ENCODE data around the gene PRKCD. TPM values are rescaled to one million over a fixed set of nuclear protein-coding genes. Genes with fewer than 3 reads are reported as not detected.

The PRKCD gene
- total RNA-seq, 1 donor from 2014 or later = 17.1 TPM

- H3K27me3 Mint-ChIP-seq (ENCODE audit: low read depth) = no peaks in the 10 kb centered on the region
- H3K27ac Mint-ChIP-seq (ENCODE audit: unreplicated experiment) = no peak overlapping the region
- no peak for TF ChIP-seq CTCF (IDR thresholded peaks at IDR 0.05)
- H3K4me3 Mint-ChIP-seq (ENCODE audit: unreplicated experiment) = no peak overlapping the region
- DNase-seq (ENCODE audit: low spot score) = peak; percentile 8
- no peaks in the 10 kb centered on the region for H3K9me3 Mint-ChIP-seq (ENCODE audit: low read depth)
- peaks cover 17% of the 10 kb centered on the region for H3K36me3 Mint-ChIP-seq (ENCODE audit: low read depth)
- H3K4me1 Mint-ChIP-seq (ENCODE audit: low read depth) = no peaks in the 10 kb centered on the region
Measured at GRCh38 chr3:53221345-53221744, 60.3 kb downstream of the PRKCD start.

- no peak for DNase-seq (ENCODE audit: low spot score)
- H3K9me3 Mint-ChIP-seq (ENCODE audit: low read depth) = no peaks in the 10 kb centered on the region
- no peak for TF ChIP-seq CTCF (IDR thresholded peaks at IDR 0.05)
- no peaks in the 10 kb centered on the region for H3K27me3 Mint-ChIP-seq (ENCODE audit: low read depth)
- H3K36me3 Mint-ChIP-seq (ENCODE audit: low read depth) = peaks cover 17% of the 10 kb centered on the region
- H3K4me1 Mint-ChIP-seq (ENCODE audit: low read depth) = no peaks in the 10 kb centered on the region
- H3K27ac Mint-ChIP-seq (ENCODE audit: unreplicated experiment) = no peak overlapping the region
- no peak overlapping the region for H3K4me3 Mint-ChIP-seq (ENCODE audit: unreplicated experiment)
Measured at GRCh38 chr3:53221827-53222182, 60.8 kb downstream of the PRKCD start.

GRCh38 chr3:53222183-53222901, 61.3 kb downstream of the PRKCD start:
- Mint-ChIP-seq H3K36me3 (ENCODE audit: low read depth) (peaks cover 19% of the 10 kb centered on the region), H3K4me3 (ENCODE audit: unreplicated experiment) (no peak overlapping the region), H3K9me3 (ENCODE audit: low read depth) (no peaks in the 10 kb centered on the region), H3K27ac (ENCODE audit: unreplicated experiment) (no peak overlapping the region), H3K4me1 (ENCODE audit: low read depth) (no peaks in the 10 kb centered on the region), H3K27me3 (ENCODE audit: low read depth) (no peaks in the 10 kb centered on the region)
- DNase-seq (ENCODE audit: low spot score) = peak; percentile 41
- TF ChIP-seq CTCF (IDR thresholded peaks at IDR 0.05) = no peak

- Mint-ChIP-seq H3K36me3 (ENCODE audit: low read depth) (peaks cover 23% of the 10 kb centered on the region), H3K4me3 (ENCODE audit: unreplicated experiment) (no peak overlapping the region), H3K4me1 (ENCODE audit: low read depth) (no peaks in the 10 kb centered on the region), H3K9me3 (ENCODE audit: low read depth) (no peaks in the 10 kb centered on the region), H3K27me3 (ENCODE audit: low read depth) (no peaks in the 10 kb centered on the region), H3K27ac (ENCODE audit: unreplicated experiment) (peak overlapping the region; percentile 12)
- DNase-seq (ENCODE audit: low spot score) = peak; percentile 66
- no peak for TF ChIP-seq CTCF (IDR thresholded peaks at IDR 0.05)
Measured at GRCh38 chr3:53223025-53223424, 62.0 kb downstream of the PRKCD start.

- peaks cover 29% of the 10 kb centered on the region for H3K36me3 Mint-ChIP-seq (ENCODE audit: low read depth)
- H3K27me3 Mint-ChIP-seq (ENCODE audit: low read depth) = no peaks in the 10 kb centered on the region
- no peaks in the 10 kb centered on the region for H3K4me1 Mint-ChIP-seq (ENCODE audit: low read depth)
- TF ChIP-seq CTCF (IDR thresholded peaks at IDR 0.05) = no peak
- peak; percentile 73 for DNase-seq (ENCODE audit: low spot score)
- H3K9me3 Mint-ChIP-seq (ENCODE audit: low read depth) = no peaks in the 10 kb centered on the region
- no peak overlapping the region for H3K27ac Mint-ChIP-seq (ENCODE audit: unreplicated experiment)
- no peak overlapping the region for H3K4me3 Mint-ChIP-seq (ENCODE audit: unreplicated experiment)
Measured at GRCh38 chr3:53223541-53223966, 62.5 kb downstream of the PRKCD start.

All from chondrocyte (in vitro differentiated cells).